GM12874 (cell line): Measurements from ENCODE around the gene CDCA5.

Source experiments
- CTCF ChIP-seq: IDR thresholded peaks from 2 replicates; pipeline ENCODE4 v1.5.1; 2011; ENCODE audit warnings: low read depth, mild to moderate bottlenecking, control low read depth, low read length, moderate library complexity; ENCODE audit not compliant: insufficient read depth

CDCA5 gene, protein sequence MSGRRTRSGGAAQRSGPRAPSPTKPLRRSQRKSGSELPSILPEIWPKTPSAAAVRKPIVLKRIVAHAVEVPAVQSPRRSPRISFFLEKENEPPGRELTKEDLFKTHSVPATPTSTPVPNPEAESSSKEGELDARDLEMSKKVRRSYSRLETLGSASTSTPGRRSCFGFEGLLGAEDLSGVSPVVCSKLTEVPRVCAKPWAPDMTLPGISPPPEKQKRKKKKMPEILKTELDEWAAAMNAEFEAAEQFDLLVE

DNA sequence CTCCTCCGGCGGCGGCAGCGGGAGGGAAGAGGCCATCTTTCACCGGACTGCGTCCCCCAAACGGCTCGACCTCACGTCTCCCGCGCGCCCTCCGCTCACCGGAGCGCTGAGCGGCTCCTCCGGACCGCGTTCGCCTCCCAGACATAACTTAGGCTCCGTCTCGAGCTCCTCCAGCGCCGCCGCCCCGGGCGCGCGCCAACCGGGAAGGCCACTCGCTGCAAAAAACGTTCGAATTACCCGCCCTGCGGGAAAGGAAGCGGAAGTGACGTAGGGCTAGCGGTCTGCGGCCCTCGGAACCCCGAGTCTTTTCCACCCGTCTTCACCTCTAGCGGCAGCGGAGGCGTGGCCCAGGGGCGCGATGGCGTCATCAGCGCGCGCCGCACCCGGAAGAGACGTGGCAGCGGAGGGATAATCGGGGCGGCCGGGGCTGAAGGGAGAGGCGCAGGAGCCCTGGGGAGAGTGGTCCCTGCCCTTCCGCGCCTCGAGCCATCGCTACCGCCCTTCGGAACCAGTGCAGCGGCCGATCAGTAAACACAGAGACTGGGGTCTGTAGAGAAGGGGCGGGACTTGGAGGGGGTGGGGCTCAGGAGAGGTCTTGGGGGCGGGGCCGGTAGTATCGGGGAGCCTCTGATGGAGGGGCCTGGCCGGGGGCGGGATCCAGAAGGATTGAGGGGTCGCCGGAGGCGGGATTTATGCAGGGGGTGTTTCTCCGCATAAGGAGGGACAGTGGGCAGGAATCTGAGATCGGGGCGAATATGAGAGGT is at the start of gene CDCA5, which contains the start of gene ZFPL1:
TSS of gene CDCA5 (minus strand) at position 207 of the 764 bp plus-strand sequence. CDS start at position 145, 62 bp downstream.
TSS of gene ZFPL1 (plus strand) at position 389 of the 764 bp plus-strand sequence. CDS start 477 bp downstream, outside the sequence.
- TF ChIP-seq CTCF, result no peak

- TF ChIP-seq CTCF, result no peak
Observed at GRCh38 chr11:65132988-65133700, 49.3 kb upstream of the CDCA5 start.

- no peak for TF ChIP-seq CTCF
Observed at GRCh38 chr11:65132238-65132987, 48.6 kb upstream of the CDCA5 start.

DNA sequence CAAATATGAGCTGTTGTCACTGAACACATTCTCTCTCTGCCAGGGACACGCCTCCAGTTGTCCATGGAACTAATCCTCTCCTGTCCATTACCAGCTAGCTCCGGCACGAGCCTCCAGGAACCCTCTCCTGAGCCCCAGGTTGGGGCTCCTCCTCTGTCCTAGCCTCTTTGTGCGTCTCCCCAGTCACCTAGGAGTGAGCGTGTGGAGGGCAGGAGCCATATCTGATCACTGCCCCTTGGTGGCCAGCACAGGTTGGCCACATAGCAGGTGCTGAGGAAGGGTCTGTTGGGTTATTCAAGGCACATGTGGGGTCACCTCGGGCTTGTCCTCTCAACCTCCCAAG is 48.0 kb upstream of the CDCA5 start:
- TF ChIP-seq CTCF, result no peak

DNA sequence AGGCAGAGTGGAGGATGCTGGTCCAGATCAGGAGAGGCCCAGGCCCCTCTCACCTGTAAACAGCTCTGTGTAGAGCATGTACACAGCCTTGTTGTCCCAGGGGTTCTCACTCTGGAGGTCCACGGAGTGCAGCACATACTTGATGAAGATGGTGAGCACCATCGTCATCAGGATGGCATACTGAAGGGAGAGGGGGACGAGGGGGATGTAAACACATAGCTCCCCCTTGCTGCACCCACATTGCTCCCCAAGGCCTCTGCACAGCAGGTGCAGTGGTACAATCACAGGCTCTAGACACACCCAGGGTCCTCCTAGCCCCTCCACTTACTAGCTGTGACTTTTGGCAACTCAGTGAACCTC is 47.6 kb upstream of the CDCA5 start:
- TF ChIP-seq CTCF, result no peak

- no peak for TF ChIP-seq CTCF
Observed at GRCh38 chr11:65130631-65131416, 47.0 kb upstream of the CDCA5 start.
